PC-9 (cell line): ENCODE results near the gene RTN1.

Experiments used
- EZH2 ChIP-seq: fragments of 200-600 bp; sonication (generic); IDR thresholded peaks from 2 replicates; pipeline ENCODE4 v1.8.0; 2017; ENCODE audit warnings: antibody characterized with exemption, low read depth
- TF ChIP-seq, protein P1 (sequence below): fragments of 200-600 bp; sonication (generic); conservative IDR thresholded peaks from 2 replicates; pipeline ENCODE4 v1.6.1; 2017; ENCODE audit warnings: mixed run types, antibody characterized with exemption, mild to moderate bottlenecking, moderate library complexity

DNA sequence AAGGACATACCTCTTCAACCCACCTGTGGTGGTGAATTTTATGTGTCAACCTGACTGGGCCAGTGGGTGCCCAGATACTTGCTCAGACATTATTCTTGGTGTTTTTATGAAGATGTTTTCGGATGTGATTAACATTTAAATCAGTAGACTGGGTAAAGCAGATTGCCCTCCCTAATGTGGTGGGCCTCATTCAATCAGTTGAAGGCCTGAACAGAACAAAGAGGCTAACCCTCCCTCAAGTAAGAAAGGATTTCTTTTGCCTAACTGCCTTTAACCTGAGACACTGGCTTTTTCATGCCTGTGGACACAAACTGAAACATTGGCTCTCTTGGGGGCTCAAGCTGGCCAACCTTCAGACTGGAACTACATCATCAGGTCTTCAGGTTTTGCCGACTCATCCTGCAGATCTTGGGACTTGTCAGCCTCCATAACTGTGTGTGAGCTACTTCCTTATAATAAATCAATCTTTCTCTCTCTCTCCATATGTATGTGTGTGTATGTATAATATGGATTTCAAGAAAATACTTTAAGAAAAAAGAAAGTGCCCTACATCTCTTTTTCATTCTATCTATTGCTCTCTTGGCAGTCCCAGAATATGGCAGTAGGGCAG, 39.4 kb downstream of the RTN1 start:
- TF ChIP-seq, protein P1, sequence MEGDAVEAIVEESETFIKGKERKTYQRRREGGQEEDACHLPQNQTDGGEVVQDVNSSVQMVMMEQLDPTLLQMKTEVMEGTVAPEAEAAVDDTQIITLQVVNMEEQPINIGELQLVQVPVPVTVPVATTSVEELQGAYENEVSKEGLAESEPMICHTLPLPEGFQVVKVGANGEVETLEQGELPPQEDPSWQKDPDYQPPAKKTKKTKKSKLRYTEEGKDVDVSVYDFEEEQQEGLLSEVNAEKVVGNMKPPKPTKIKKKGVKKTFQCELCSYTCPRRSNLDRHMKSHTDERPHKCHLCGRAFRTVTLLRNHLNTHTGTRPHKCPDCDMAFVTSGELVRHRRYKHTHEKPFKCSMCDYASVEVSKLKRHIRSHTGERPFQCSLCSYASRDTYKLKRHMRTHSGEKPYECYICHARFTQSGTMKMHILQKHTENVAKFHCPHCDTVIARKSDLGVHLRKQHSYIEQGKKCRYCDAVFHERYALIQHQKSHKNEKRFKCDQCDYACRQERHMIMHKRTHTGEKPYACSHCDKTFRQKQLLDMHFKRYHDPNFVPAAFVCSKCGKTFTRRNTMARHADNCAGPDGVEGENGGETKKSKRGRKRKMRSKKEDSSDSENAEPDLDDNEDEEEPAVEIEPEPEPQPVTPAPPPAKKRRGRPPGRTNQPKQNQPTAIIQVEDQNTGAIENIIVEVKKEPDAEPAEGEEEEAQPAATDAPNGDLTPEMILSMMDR, result no peak
- TF ChIP-seq EZH2, result no peak
